IMR-90 (cell line): ENCODE data around the gene PEAK1. TPM values are rescaled to one million over a fixed set of nuclear protein-coding genes. Genes with fewer than 3 reads are reported as not detected.

Source experiments
- ATAC-seq: fragments of 200-7000 bp; cut with Tn5 transposase; 2 replicates; pipeline ENCODE4 v1.9.1; 2020; ENCODE audit warnings: low read depth, mild to moderate bottlenecking, moderate library complexity
- BruUV-seq: library from RNA; stranded (reverse); fragments of 400-500 nt; replicated peaks from 2 replicates; lab custom pipeline; 2021; lab: Mats Ljungman, UMichigan
- CTCF ChIA-PET: fragments of 300-600 bp; formaldehyde crosslinking; extraction: SDS; loops from one replicate; lab custom pipeline; 2021; ENCODE audit warnings: antibody characterized with exemption; lab: Yijun Ruan, JAX
- POLR2A ChIA-PET: fragments of 300-600 bp; sonication (Branson Sonifier 250); formaldehyde crosslinking; loops from one replicate; lab custom pipeline; 2022; ENCODE audit warnings: antibody characterized with exemption; ENCODE audit not compliant: unreplicated experiment; lab: Charles Lee
- DNase-seq: peaks from one replicate; pipeline ENCODE4 v3.0.0; 2013
- H2AFZ ChIP-seq: replicated peaks from 2 replicates; pipeline ENCODE3; 2013; ENCODE audit warnings: low read length, mild to moderate bottlenecking; ENCODE audit not compliant: poor library complexity
- H2AK5ac ChIP-seq: 2 replicates; pipeline ENCODE4 v1.6.1; 2013; ENCODE audit warnings: low read depth, low read length, inconsistent platforms
- H2AK9ac ChIP-seq: replicated peaks from 2 replicates; pipeline ENCODE3; 2013; ENCODE audit warnings: mild to moderate bottlenecking, low read depth, low read length, moderate library complexity; ENCODE audit not compliant: poor library complexity
- H2BK120ac ChIP-seq: 2 replicates; pipeline ENCODE4 v1.6.1; 2013; ENCODE audit warnings: low read depth, low read length, inconsistent platforms
- H2BK15ac ChIP-seq: 3 replicates; pipeline ENCODE4 v1.6.1; 2013; ENCODE audit warnings: low read depth, low read length, inconsistent platforms
- H2BK20ac ChIP-seq: 2 replicates; pipeline ENCODE4 v1.6.1; 2013; ENCODE audit warnings: low read depth, mild to moderate bottlenecking, inconsistent platforms, low read length, moderate library complexity
- H2BK5ac ChIP-seq: 2 replicates; pipeline ENCODE4 v1.6.1; 2013; ENCODE audit warnings: mild to moderate bottlenecking, low read depth, low read length, inconsistent platforms; ENCODE audit not compliant: poor library complexity, severe bottlenecking
- H3K14ac ChIP-seq: replicated peaks from 2 replicates; pipeline ENCODE4 v1.6.1; 2013; ENCODE audit warnings: low read depth, low read length, inconsistent platforms
- H3K18ac ChIP-seq: 2 replicates; pipeline ENCODE4 v1.6.1; 2013; ENCODE audit warnings: low read depth, low read length, control low read depth
- H3K23ac ChIP-seq: 2 replicates; pipeline ENCODE4 v1.6.1; 2013; ENCODE audit warnings: low read depth, low read length, inconsistent platforms
- H3K27ac ChIP-seq: 2 replicates; pipeline ENCODE4 v1.5.1; 2013; ENCODE audit warnings: mild to moderate bottlenecking, control low read depth, low read length; ENCODE audit not compliant: insufficient read depth
- H3K27me3 ChIP-seq: 2 replicates; pipeline ENCODE4 v1.6.1; 2013; ENCODE audit warnings: low read length; ENCODE audit not compliant: control insufficient read depth, insufficient read depth
- H3K36me3 ChIP-seq: 2 replicates; pipeline ENCODE4 v1.6.1; 2013; ENCODE audit warnings: low read length, mixed read lengths; ENCODE audit not compliant: control insufficient read depth, insufficient read depth
- H3K4ac ChIP-seq: 2 replicates; pipeline ENCODE4 v1.6.1; 2013; ENCODE audit warnings: low read depth, low read length, inconsistent platforms
- H3K4me1 ChIP-seq: 2 replicates; pipeline ENCODE4 v1.6.1; 2013; ENCODE audit warnings: low read length, mixed read lengths; ENCODE audit not compliant: control insufficient read depth, insufficient read depth
- H3K4me2 ChIP-seq: 2 replicates; pipeline ENCODE4 v1.6.1; 2013; ENCODE audit warnings: low read depth, mild to moderate bottlenecking, control low read depth, low read length, moderate library complexity
- H3K4me3 ChIP-seq: 2 replicates; pipeline ENCODE4 v1.5.1; 2013; ENCODE audit warnings: low read depth, mild to moderate bottlenecking, control low read depth, low read length, moderate library complexity; ENCODE audit not compliant: insufficient read depth
- H3K56ac ChIP-seq: 2 replicates; pipeline ENCODE4 v1.6.1; 2013; ENCODE audit warnings: low read length, inconsistent platforms; ENCODE audit not compliant: insufficient read depth; ENCODE audit errors: extremely low read depth
- H3K79me1 ChIP-seq, 2 experiments: 2 replicates each; pipeline ENCODE4 v1.6.1; 2013; ENCODE audit warnings: low read length in 2 of 2, inconsistent platforms in 1 of 2, low read depth in 1 of 2
- H3K9ac ChIP-seq: 2 replicates; pipeline ENCODE4 v1.6.1; 2013; ENCODE audit warnings: low read depth, low read length, control low read depth
- H3K9me1 ChIP-seq: 2 replicates; pipeline ENCODE4 v1.6.1; 2013; ENCODE audit warnings: low read length, inconsistent platforms; ENCODE audit not compliant: insufficient read depth
- H3K9me3 ChIP-seq: 2 replicates; pipeline ENCODE4 v1.6.1; 2013; ENCODE audit warnings: low read length; ENCODE audit not compliant: control insufficient read depth, insufficient read depth
- H4K20me1 ChIP-seq: 2 replicates; pipeline ENCODE4 v1.6.1; 2013; ENCODE audit warnings: low read length, inconsistent platforms; ENCODE audit not compliant: insufficient read depth
- H4K5ac ChIP-seq: 2 replicates; pipeline ENCODE4 v1.6.1; 2013; ENCODE audit warnings: mild to moderate bottlenecking, low read depth, low read length, control low read depth
- H4K8ac ChIP-seq, 2 experiments: 2 replicates each; pipeline ENCODE4 v1.6.1; 2013; ENCODE audit warnings: low read depth in 2 of 2, low read length in 2 of 2, control low read depth in 1 of 2, inconsistent platforms in 1 of 2
- H4K91ac ChIP-seq: 2 replicates; pipeline ENCODE4 v1.6.1; 2013; ENCODE audit warnings: low read depth, low read length, inconsistent platforms; ENCODE audit not compliant: insufficient read depth
- BHLHE40 ChIP-seq: fragments of 150-350 bp; IDR thresholded peaks from 2 replicates; pipeline ENCODE4 v1.6.1; 2016; ENCODE audit warnings: mild to moderate bottlenecking, low read depth, low read length
- CHD1 ChIP-seq: IDR thresholded peaks from 2 replicates; pipeline ENCODE4 v1.6.1; 2012; ENCODE audit warnings: low read depth, low read length, improper control_type of control experiment
- CTCF ChIP-seq: conservative IDR thresholded peaks from 2 replicates; pipeline ENCODE4 v1.5.1; 2012; ENCODE audit warnings: mild to moderate bottlenecking, low read depth, low read length, improper control_type of control experiment
- MXI1 ChIP-seq: IDR thresholded peaks from 2 replicates; pipeline ENCODE4 v1.6.1; 2012; ENCODE audit warnings: low read depth, mild to moderate bottlenecking, low read length, moderate library complexity, borderline replicate concordance
- NFE2L2 ChIP-seq: fragments of 150-350 bp; IDR thresholded peaks from 2 replicates; pipeline ENCODE4 v1.6.1; 2016; ENCODE audit warnings: low read depth, mild to moderate bottlenecking, low read length
- RAD21 ChIP-seq: IDR thresholded peaks from 2 replicates; pipeline ENCODE4 v1.6.1; 2012; ENCODE audit warnings: low read length, improper control_type of control experiment
- RCOR1 ChIP-seq: IDR thresholded peaks from 2 replicates; pipeline ENCODE4 v1.6.1; 2012; ENCODE audit warnings: mild to moderate bottlenecking, low read length, improper control_type of control experiment; ENCODE audit not compliant: insufficient replicate concordance
- RFX5 ChIP-seq: IDR thresholded peaks from 2 replicates; pipeline ENCODE4 v1.8.0; 2012; ENCODE audit warnings: low read depth, mild to moderate bottlenecking, low read length, moderate library complexity
- dilution Hi-C: fragments of 300-500 bp; cut with HindIII; formaldehyde crosslinking; loops from one replicate; pipeline ENCODE4 v1.14.3; 2018; ENCODE audit warnings: low sequenced_read_pairs; ENCODE audit not compliant: unreplicated experiment
- in situ Hi-C: fragments of 300-500 bp; cut with MboI; formaldehyde crosslinking; loops from 3 replicates; pipeline ENCODE4 v1.14.3; 2019; ENCODE audit warnings: low sequenced_read_pairs, inconsistent platforms, mixed read lengths
- intact Hi-C: fragments of 100-400 bp; cut with micrococcal nuclease; formaldehyde crosslinking; loops from 2 replicates; pipeline ENCODE4 v1.10.0; 2022
- polyA plus RNA-seq, 3 experiments: library from polyadenylated mRNA; depleted of rRNA; stranded (reverse); fragments of >200 nt; gene quantifications; 2 replicates each; pipeline ENCODE4 v1.2.3, GENCODE V29; 2012; ENCODE audit warnings: low replicate concordance in 1 of 3
- total RNA-seq: library from RNA; depleted of rRNA; stranded (reverse); fragments of >200 nt; gene quantifications from 2 replicates; pipeline ENCODE4 v1.2.3, GENCODE V29; 2012
- TF ChIP-seq, protein P1 (sequence below): fragments of 150-350 bp; IDR thresholded peaks from 2 replicates; pipeline ENCODE4 v1.6.1; 2016; ENCODE audit warnings: low read depth, mild to moderate bottlenecking, low read length, moderate library complexity, borderline replicate concordance

PEAK1 gene
- total and polyA plus RNA-seq, 2 of the 4 experiments (the other 2 are of a cell fraction), result 21.5 to 43.9 TPM

DNA sequence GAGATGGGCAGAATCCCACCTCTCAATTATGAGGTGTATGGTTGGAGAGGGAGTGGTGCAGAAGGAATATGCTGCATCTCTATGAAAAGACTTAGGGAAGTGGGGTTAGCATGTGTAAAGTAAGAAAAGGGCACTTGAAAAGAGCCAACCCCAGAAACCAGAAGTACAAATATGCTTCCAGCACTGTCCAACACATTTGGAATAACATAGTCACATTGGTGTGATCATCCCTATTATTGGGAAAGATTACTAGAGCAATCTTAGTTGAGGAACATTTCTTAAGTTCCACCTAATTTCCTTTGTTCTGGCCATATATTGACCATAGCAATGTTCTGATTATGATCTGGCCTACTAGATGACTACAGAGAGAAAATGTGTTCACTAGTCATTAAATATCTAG is 35.0 kb upstream of the PEAK1 start:
- H3K14ac ChIP-seq, result no peak overlapping the region; the same call in 1 of the 2 replicates
- ATAC-seq, result no peak
- H3K9me3 ChIP-seq, result no peaks in the 10 kb centered on the region
- H3K79me1 ChIP-seq, result peaks cover 25 to 44% of the 10 kb centered on the region in 2 experiments
- DNase-seq, result no peak
- peaks cover 9% of the 10 kb centered on the region for H3K9me1 ChIP-seq
- peak overlapping the region; percentile 0; the same call in 1 of the 2 replicates for H2BK20ac ChIP-seq
- H2AK5ac ChIP-seq, result peak overlapping the region; percentile 5; the same call in 1 of the 2 replicates
- 0 out of 4 replicates have a peak overlapping the region, but pooled peaks of 1 of the 2 experiments have one; percentile 1 for H4K8ac ChIP-seq
- ChIA-PET CTCF (no interaction called here), POLR2A (interaction anchor here (0.5 kb wide), 1 partner anchor 348 kb away, joined by 3 read pairs; no protein-coding TSS in a partner anchor)
- peak overlapping the region; percentile 30; the same call in 1 of the 3 replicates for H2BK15ac ChIP-seq
- peak overlapping the region; percentile 24; the same call in 1 of the 2 replicates for H3K18ac ChIP-seq
- H3K4ac ChIP-seq, result peak overlapping the region; percentile 14; the same call in 1 of the 2 replicates
- peaks cover 2% of the 10 kb centered on the region; the same call in 1 of the 2 replicates for H3K36me3 ChIP-seq
- BruUV-seq, result no TSS peak
- no peaks in the 10 kb centered on the region for H3K27me3 ChIP-seq
- TF ChIP-seq RFX5, result no peak
- no peak for TF ChIP-seq RCOR1
- no peak for TF ChIP-seq BHLHE40
- no peak for TF ChIP-seq MXI1
- TF ChIP-seq CHD1, result no peak
- TF ChIP-seq CTCF, result no peak
- TF ChIP-seq, protein P1, sequence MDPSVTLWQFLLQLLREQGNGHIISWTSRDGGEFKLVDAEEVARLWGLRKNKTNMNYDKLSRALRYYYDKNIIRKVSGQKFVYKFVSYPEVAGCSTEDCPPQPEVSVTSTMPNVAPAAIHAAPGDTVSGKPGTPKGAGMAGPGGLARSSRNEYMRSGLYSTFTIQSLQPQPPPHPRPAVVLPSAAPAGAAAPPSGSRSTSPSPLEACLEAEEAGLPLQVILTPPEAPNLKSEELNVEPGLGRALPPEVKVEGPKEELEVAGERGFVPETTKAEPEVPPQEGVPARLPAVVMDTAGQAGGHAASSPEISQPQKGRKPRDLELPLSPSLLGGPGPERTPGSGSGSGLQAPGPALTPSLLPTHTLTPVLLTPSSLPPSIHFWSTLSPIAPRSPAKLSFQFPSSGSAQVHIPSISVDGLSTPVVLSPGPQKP, result no peak
- no peak for TF ChIP-seq RAD21
- no peak for TF ChIP-seq NFE2L2
- H3K4me3 ChIP-seq, result no peak overlapping the region
- H2BK5ac ChIP-seq, result peak overlapping the region; percentile 4
- no peak overlapping the region for H4K91ac ChIP-seq
- H3K56ac ChIP-seq, result no peak overlapping the region
- H4K5ac ChIP-seq, result peak overlapping the region; percentile 53; the same call in 1 of the 2 replicates
- H3K9ac ChIP-seq, result no peak overlapping the region
- intact Hi-C loops (loop anchor here (5.0 kb wide), 1 partner anchor 42 kb away; no protein-coding TSS in a partner anchor), dilution Hi-C loops (no loop called here), in situ Hi-C loops (no loop called here)
- no peak overlapping the region for H3K27ac ChIP-seq
- H3K4me1 ChIP-seq, result peaks cover 25% of the 10 kb centered on the region
- H4K20me1 ChIP-seq, result peaks cover 23% of the 10 kb centered on the region
- peak overlapping the region; percentile 1; the same call in 1 of the 2 replicates for H3K23ac ChIP-seq
- no peak overlapping the region for H3K4me2 ChIP-seq
- H2AFZ ChIP-seq, result no peak overlapping the region
- H2BK120ac ChIP-seq, result peak overlapping the region; percentile 30; the same call in 1 of the 2 replicates
- H2AK9ac ChIP-seq, result no peak overlapping the region
